Measurements from ENCODE around the gene MSH5.

DNA sequence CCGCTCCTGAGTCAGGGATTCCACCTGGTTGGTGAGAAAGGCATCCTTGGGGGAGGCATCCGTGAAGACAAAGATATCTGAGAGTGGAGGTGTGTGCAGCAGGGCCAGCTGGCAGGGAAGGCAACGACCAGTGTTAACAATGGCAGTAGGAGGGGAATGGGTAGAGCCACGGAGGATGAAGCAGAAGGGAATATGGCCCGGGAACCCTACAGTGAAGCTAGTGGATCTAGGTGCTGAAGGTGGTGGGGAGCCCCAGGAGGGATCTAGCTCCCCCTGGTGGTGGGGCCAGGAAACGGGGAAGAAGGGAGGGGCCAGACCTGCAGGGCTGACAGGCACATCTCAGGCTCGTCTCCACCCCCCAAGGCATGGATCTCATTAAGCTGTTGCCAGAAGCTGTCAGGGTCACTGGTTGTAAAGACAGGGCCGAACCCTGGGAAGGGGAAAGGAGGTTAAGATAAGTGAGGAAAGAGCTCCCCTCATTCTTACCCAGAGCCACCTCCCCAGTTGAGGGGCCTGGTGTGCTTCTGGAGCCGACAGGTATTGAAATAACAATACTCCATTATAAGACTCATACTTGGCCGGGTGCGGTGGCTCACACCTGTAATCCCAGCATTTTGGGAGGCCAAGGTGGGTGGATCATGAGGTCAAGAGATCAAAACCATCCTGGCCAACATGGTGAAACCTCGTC, 30.0 kb downstream of the MSH5 start:
- TF ChIP-seq CTCF (optimal IDR thresholded peaks at IDR 0.05 in 1 of 3, IDR thresholded peaks at IDR 0.05 in 1 of 3, conservative IDR thresholded peaks at IDR 0.05 in 1 of 3; ENCODE audit: extremely low read depth in 1 of 3, insufficient read depth in 2 of 3, low read length in 3 of 3) (peak; percentile 92 to 98 (median 95)), EZH2 (IDR thresholded peaks at IDR 0.05; ENCODE audit: low read length) (no peak)

All from keratinocyte (primary cell).